Colonic mucosa (tissue), 4 donors: Measurements from ENCODE around the gene CLIP4. TPM values are rescaled to one million over a fixed set of nuclear protein-coding genes. Genes with fewer than 3 reads are reported as not detected.

ENCODE experiments used
- DNase-seq: peaks from one replicate; pipeline ENCODE4 v3.0.0-alpha.2; 2020
- H3K27ac ChIP-seq: fragments of 200-600 bp; one replicate; pipeline ENCODE4 v1.8.0; 2021
- H3K27me3 ChIP-seq: fragments of 200-600 bp; one replicate; pipeline ENCODE4 v1.8.0; 2021
- H3K36me3 ChIP-seq: fragments of 200-600 bp; one replicate; pipeline ENCODE4 v1.8.0; 2021
- H3K4me1 ChIP-seq: fragments of 200-600 bp; one replicate; pipeline ENCODE4 v1.8.0; 2021; ENCODE audit warnings: mild to moderate bottlenecking
- H3K4me3 ChIP-seq: fragments of 200-600 bp; one replicate; pipeline ENCODE4 v1.8.0; 2021
- H3K9ac ChIP-seq, 2 donors: one replicate each; pipeline ENCODE4 v1.7.0; 2013; ENCODE audit warnings: control low read depth in 2 of 2, low read depth in 2 of 2, low read length in 2 of 2
- H3K9me3 ChIP-seq: fragments of 200-600 bp; one replicate; pipeline ENCODE4 v1.8.0; 2021
- CTCF ChIP-seq: fragments of 200-600 bp; IDR thresholded peaks from one replicate; pipeline ENCODE4 v1.8.0; 2022; ENCODE audit warnings: antibody characterized with exemption, mild to moderate bottlenecking
- intact Hi-C: fragments of 100-400 bp; cut with DNase I; formaldehyde crosslinking; loops from one replicate; pipeline ENCODE4 v1.14.1; 2022
- total RNA-seq, 2 donors: library from RNA; stranded (reverse); fragmentation: NEBNext Ultra II Directional in 1 of 2; extraction: Animal tissue kit (Norgen Biotek cat#: 25700) in 1 of 2; gene quantifications; one replicate each; pipeline ENCODE4 v1.2.1, GENCODE V29; 2021
- donor health status: healthy.
- donor health status: DM: no; HTN: no; CAD: no.
- donor health status: DM: no; HTN: no; CAD: no.

Gene CLIP4
- total RNA-seq, 2 donors from 2014 or later, result 2.1 to 7.7 TPM

DNA sequence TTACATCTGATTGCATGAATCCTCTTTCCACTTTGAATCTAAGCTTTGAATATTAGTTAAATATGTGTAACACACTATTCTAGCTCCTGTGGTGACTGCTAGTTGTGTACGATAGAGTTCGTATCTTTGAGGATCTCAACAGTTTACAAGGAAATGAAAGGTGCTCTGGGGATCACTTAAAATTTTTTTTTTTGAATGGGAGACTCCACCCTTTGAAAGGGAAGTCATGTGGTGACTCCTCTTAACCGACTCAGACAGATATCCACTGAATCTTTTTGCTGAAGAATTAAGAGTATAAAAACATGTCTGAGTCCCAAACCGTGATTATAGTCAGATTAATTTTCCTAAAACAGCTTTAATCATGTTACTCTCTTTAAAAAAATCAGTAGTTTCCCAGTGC lies 4.0 kb downstream of the CLIP4 start:
- intact Hi-C loops, result no loop called here
- TF ChIP-seq CTCF, result no peak
- no peaks in the 10 kb centered on the region for H3K9me3 ChIP-seq
- no peak overlapping the region for H3K9ac ChIP-seq
- no peak overlapping the region for H3K4me3 ChIP-seq
- no peaks in the 10 kb centered on the region for H3K36me3 ChIP-seq
- H3K27me3 ChIP-seq, result no peaks in the 10 kb centered on the region
- DNase-seq, result no peak
- H3K27ac ChIP-seq, result no peak overlapping the region
- H3K4me1 ChIP-seq, result no peaks in the 10 kb centered on the region

DNA sequence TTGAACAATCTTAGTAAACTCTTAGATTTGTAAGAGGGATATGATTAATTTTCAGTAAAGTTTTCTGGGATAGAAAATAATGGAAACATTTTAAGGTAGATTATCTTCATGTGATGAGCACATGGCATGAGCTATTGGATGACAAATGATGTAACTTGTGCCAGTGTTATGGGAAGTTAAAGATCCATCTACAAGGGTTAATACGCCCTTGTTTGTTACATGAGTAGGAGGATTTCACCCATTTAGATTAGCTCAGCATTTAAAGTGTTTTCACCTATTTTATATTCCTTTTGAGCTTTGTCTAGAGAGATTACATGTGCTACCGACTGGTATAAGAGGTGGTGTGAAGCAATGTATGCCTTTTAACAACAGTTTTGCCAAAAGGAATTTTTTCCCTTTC lies 5.6 kb downstream of the CLIP4 start:
- DNase-seq, result no peak
- Histone ChIP-seq H3K27me3 (no peaks in the 10 kb centered on the region), H3K27ac (no peak overlapping the region), H3K4me3 (no peak overlapping the region), H3K9ac (no peak overlapping the region), H3K36me3 (no peaks in the 10 kb centered on the region), H3K4me1 (no peaks in the 10 kb centered on the region), H3K9me3 (no peaks in the 10 kb centered on the region)
- no peak for TF ChIP-seq CTCF
- intact Hi-C loops, result no loop called here

DNA sequence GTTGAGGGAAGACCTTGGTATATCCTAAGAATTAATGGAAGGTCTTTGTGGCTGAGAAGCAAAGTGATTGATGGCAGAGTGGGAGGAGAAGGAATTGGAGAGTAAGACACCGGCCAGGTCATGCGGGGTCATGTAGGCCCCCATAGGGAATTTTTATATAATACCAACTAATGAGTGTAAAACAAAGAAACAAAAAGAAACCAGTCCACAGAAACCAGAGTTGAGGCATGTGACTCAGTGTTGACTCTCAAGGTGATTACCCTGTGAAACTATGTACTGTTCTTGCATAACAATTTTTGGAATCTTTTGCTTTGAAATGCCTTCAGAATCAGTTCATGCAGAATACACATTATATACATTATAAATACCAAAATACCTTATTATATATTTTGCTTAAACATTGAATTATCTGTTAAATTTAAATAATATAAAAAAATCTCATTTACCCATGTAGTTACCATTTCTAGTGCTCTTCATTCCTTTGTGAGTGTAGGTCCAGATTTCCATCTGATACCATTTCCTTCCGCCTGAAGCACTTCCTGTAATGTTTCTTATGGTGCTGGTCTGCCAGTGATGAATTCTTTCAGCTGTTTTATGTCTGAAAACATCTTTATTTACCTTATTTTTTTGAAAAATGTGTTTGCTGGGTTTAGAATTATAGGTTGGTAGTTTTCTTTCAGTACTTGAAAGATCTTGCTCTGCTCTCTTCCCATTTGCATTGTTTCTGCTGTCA lies 8.6 kb downstream of the CLIP4 start:
- no peaks in the 10 kb centered on the region for H3K4me1 ChIP-seq
- TF ChIP-seq CTCF, result no peak
- H3K9ac ChIP-seq, result no peak overlapping the region
- H3K36me3 ChIP-seq, result no peaks in the 10 kb centered on the region
- no peaks in the 10 kb centered on the region for H3K9me3 ChIP-seq
- no peak overlapping the region for H3K4me3 ChIP-seq
- intact Hi-C loops, result no loop called here
- no peak for DNase-seq
- no peak overlapping the region for H3K27ac ChIP-seq
- no peaks in the 10 kb centered on the region for H3K27me3 ChIP-seq

- H3K36me3 ChIP-seq, result no peaks in the 10 kb centered on the region
- H3K4me3 ChIP-seq, result no peak overlapping the region
- H3K9me3 ChIP-seq, result no peaks in the 10 kb centered on the region
- no peak for DNase-seq
- no peak overlapping the region for H3K9ac ChIP-seq
- TF ChIP-seq CTCF, result no peak
- no peaks in the 10 kb centered on the region for H3K4me1 ChIP-seq
- H3K27me3 ChIP-seq, result no peaks in the 10 kb centered on the region
- intact Hi-C loops, result no loop called here
- H3K27ac ChIP-seq, result no peak overlapping the region
Observed at GRCh38 chr2:29124504-29124903, 9.3 kb downstream of the CLIP4 start.

GRCh38 chr2:29129586-29130281 lies 14.5 kb downstream of the CLIP4 start:
- intact Hi-C loops, result no loop called here
- H3K9ac ChIP-seq, result no peak overlapping the region
- no peak overlapping the region for H3K27ac ChIP-seq
- TF ChIP-seq CTCF, result no peak
- no peaks in the 10 kb centered on the region for H3K4me1 ChIP-seq
- H3K27me3 ChIP-seq, result no peaks in the 10 kb centered on the region
- H3K9me3 ChIP-seq, result no peaks in the 10 kb centered on the region
- H3K4me3 ChIP-seq, result no peak overlapping the region
- H3K36me3 ChIP-seq, result no peaks in the 10 kb centered on the region
- no peak for DNase-seq
